Spleen (tissue), 11 donors: Measurements from ENCODE around the gene ACADS. TPM values are rescaled to one million over a fixed set of nuclear protein-coding genes. Genes with fewer than 3 reads are reported as not detected.
A peak's percentile ranks its signal among the peaks of the same experiment; 100 is the strongest.

Experiments used
- DNase-seq: peaks from one replicate; pipeline ENCODE4 v3.0.0-alpha.2; 2020
- H3K27ac ChIP-seq, 8 donors: fragments of 200-600 bp; sonication (generic) in 7 of 8; 1 replicate in 4 of 8; 2 replicates in 4 of 8; pipeline versions ENCODE4 v1.5.0 to v1.8.0; 2016 to 2021; ENCODE audit warnings: inconsistent platforms in 4 of 8, mild to moderate bottlenecking in 4 of 8, moderate library complexity in 1 of 8
- H3K27me3 ChIP-seq, 7 donors: fragments of 200-600 bp; sonication (generic) in 6 of 7; replicated peaks in 1 of 7; 1 replicate in 4 of 7; 2 replicates in 3 of 7; pipeline versions ENCODE4 v1.5.0 to v1.8.0; 2016 to 2021; ENCODE audit warnings: inconsistent platforms in 3 of 7, mild to moderate bottlenecking in 1 of 7
- H3K36me3 ChIP-seq, 6 donors: fragments of 200-600 bp; sonication (generic) in 5 of 6; 1 replicate in 4 of 6; 2 replicates in 2 of 6; pipeline versions ENCODE4 v1.5.0 to v1.8.0; 2016 to 2021; ENCODE audit warnings: inconsistent platforms in 2 of 6
- H3K4me1 ChIP-seq, 6 donors: fragments of 200-600 bp; sonication (generic) in 5 of 6; 1 replicate in 3 of 6; 2 replicates in 3 of 6; pipeline versions ENCODE4 v1.5.0 to v1.8.0; 2016 to 2021; ENCODE audit warnings: inconsistent platforms in 3 of 6
- H3K4me3 ChIP-seq, 8 donors: fragments of 200-600 bp; sonication (generic) in 7 of 8; 1 replicate in 4 of 8; 2 replicates in 4 of 8; pipeline versions ENCODE4 v1.5.0 to v1.8.0; 2016 to 2021; ENCODE audit warnings: inconsistent platforms in 4 of 8, mild to moderate bottlenecking in 4 of 8, moderate library complexity in 2 of 8
- H3K9me3 ChIP-seq, 8 donors: fragments of 200-600 bp; sonication (generic) in 7 of 8; 1 replicate in 4 of 8; 2 replicates in 4 of 8; pipeline versions ENCODE4 v1.5.0 to v1.8.0; 2016 to 2021; ENCODE audit warnings: inconsistent platforms in 4 of 8
- POLR2A ChIP-seq, 3 donors: fragments of 450-650 bp; IDR thresholded peaks; one replicate each; pipeline ENCODE4 v1.5.1; 2017; ENCODE audit warnings: antibody characterized with exemption in 3 of 3, mild to moderate bottlenecking in 1 of 3
- POLR2AphosphoS5 ChIP-seq, 3 donors: sonication (generic); formaldehyde crosslinking; IDR thresholded peaks; one replicate each; pipeline ENCODE4 v1.5.1; 2017; ENCODE audit warnings: antibody characterized with exemption in 3 of 3
- WGBS, 5 donors: extraction: QIAGEN DNeasy Blood & Tissue Kit in 3 of 5; methylation state at CpG; one replicate each; pipeline versions ENCODE4 v1.1.5 to v1.1.7; 2013 to 2018; 5-methylcytosine and 5-hydroxymethylcytosine counted together
- intact Hi-C: fragments of 100-400 bp; cut with DNase I; formaldehyde crosslinking; loops from one replicate; pipeline ENCODE4 v1.15.0; 2023; ENCODE audit warnings: low total_unique reads
- polyA plus RNA-seq, 3 donors: library from polyadenylated mRNA; stranded (reverse); fragments of 200-250 nt; gene quantifications; one replicate each; pipeline ENCODE4 v1.2.1, GENCODE V29; 2013
- total RNA-seq, 7 donors: library from RNA; depleted of rRNA in 3 of 7; stranded (reverse); fragments of >200 nt in 3 of 7; fragmentation: NEBNext Ultra II Directional in 4 of 7; extraction: Animal tissue kit (Norgen Biotek cat#: 25700) in 4 of 7; gene quantifications; one replicate each; pipeline versions ENCODE4 v1.1.0 to v1.2.1, GENCODE V29; 2016 to 2021
- TF ChIP-seq, protein P1 (sequence below), 11 experiments: fragments of 200-600 bp in 7 of 11; fragments of 450-650 bp in 4 of 11; sonication (generic) in 4 of 11; IDR thresholded peaks in 8 of 11; conservative IDR thresholded peaks in 3 of 11; 1 replicate in 7 of 11; 2 replicates in 4 of 11; pipeline versions ENCODE4 v1.4.0 to v1.8.0; 2016 to 2021; ENCODE audit warnings: antibody characterized with exemption in 11 of 11, inconsistent platforms in 4 of 11, mild to moderate bottlenecking in 1 of 11
- donor health status: healthy with polysubstance abuse.
- donor health status: DM: no; HTN: no; CAD: no; lungs with moderate emphysema.
- donor health status: DM: no; HTN: no; CAD: no.
- donor health status: Bipolar disorder and iron deficiency.
- donor health status: healthy.
- donor health status: DM: no; HTN: no; CAD: no.
- donor health status: DM: yes; HTN: yes; CAD: no.

Gene ACADS
- total and polyA plus RNA-seq, 10 donors, result 21.2 to 66.4 (median 37.6) TPM

- Histone ChIP-seq H3K36me3 (peaks cover 13 to 100% (median 81%) of the 10 kb centered on the region in 6 donors), H3K4me3 (no peak overlapping the region), H3K9me3 (no peaks in the 10 kb centered on the region), H3K27ac (no peak overlapping the region), H3K27me3 (no peaks in the 10 kb centered on the region), H3K4me1 (peaks cover 0 to 45% (median 22%) of the 10 kb centered on the region in 6 donors)
- WGBS, 5 donors, result 90 to 99% (median 94%) methylated on average over 9 of the region's 9 CpGs
- intact Hi-C loops, result no loop called here
- no peak for TF ChIP-seq POLR2AphosphoS5 (IDR thresholded peaks at IDR 0.05)
- no peak for TF ChIP-seq POLR2A (IDR thresholded peaks at IDR 0.05)
- TF ChIP-seq, protein P1, sequence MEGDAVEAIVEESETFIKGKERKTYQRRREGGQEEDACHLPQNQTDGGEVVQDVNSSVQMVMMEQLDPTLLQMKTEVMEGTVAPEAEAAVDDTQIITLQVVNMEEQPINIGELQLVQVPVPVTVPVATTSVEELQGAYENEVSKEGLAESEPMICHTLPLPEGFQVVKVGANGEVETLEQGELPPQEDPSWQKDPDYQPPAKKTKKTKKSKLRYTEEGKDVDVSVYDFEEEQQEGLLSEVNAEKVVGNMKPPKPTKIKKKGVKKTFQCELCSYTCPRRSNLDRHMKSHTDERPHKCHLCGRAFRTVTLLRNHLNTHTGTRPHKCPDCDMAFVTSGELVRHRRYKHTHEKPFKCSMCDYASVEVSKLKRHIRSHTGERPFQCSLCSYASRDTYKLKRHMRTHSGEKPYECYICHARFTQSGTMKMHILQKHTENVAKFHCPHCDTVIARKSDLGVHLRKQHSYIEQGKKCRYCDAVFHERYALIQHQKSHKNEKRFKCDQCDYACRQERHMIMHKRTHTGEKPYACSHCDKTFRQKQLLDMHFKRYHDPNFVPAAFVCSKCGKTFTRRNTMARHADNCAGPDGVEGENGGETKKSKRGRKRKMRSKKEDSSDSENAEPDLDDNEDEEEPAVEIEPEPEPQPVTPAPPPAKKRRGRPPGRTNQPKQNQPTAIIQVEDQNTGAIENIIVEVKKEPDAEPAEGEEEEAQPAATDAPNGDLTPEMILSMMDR (IDR thresholded peaks at IDR 0.05 in 8 of 11, conservative IDR thresholded peaks at IDR 0.05 in 3 of 11), result no peak
- no peak for DNase-seq
Measured at GRCh38 chr12:120718055-120718454, 7.6 kb upstream of the ACADS start.

DNA sequence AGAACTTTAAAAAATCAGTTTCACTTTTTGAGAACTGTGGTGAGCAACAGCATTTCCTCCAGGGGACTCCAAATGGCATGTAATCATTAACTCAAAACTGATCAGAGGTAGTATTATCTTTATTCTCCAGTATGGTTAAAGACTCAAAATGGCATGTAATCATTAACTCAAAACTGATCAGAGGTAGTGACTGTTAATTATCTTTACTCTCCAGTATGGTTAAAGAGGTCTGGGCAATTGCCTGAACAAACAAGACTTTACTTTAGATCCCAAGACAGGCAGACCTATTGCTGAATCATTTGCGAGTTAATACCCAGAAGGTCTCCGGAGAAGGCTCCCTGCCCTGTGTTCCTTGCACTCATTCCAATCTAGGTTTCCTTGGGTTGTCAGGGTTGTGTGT is 6.6 kb upstream of the ACADS start:
- WGBS, 5 donors, result 87 to 94% (median 93%) methylated on average over 2 of the region's 2 CpGs
- Histone ChIP-seq H3K27ac (no peak overlapping the region), H3K4me3 (no peak overlapping the region), H3K27me3 (no peaks in the 10 kb centered on the region), H3K9me3 (no peaks in the 10 kb centered on the region), H3K36me3 (peaks cover 13 to 100% (median 78%) of the 10 kb centered on the region in 6 donors), H3K4me1 (peaks cover 0 to 35% (median 12%) of the 10 kb centered on the region in 6 donors)
- intact Hi-C loops, result no loop called here
- no peak for DNase-seq
- TF ChIP-seq, protein P1 (IDR thresholded peaks at IDR 0.05 in 8 of 11, conservative IDR thresholded peaks at IDR 0.05 in 3 of 11), result no peak
- TF ChIP-seq POLR2AphosphoS5 (IDR thresholded peaks at IDR 0.05) (no peak), POLR2A (IDR thresholded peaks at IDR 0.05) (no peak)

GRCh38 chr12:120719496-120720233 is 6.0 kb upstream of the ACADS start:
- TF ChIP-seq, protein P1 (IDR thresholded peaks at IDR 0.05 in 8 of 11, conservative IDR thresholded peaks at IDR 0.05 in 3 of 11), result no peak
- no peak for TF ChIP-seq POLR2A (IDR thresholded peaks at IDR 0.05)
- no peak for TF ChIP-seq POLR2AphosphoS5 (IDR thresholded peaks at IDR 0.05)
- Histone ChIP-seq H3K9me3 (no peaks in the 10 kb centered on the region), H3K27ac (peak overlapping the region in 1 of 8 donors; percentile 26), H3K4me3 (no peak overlapping the region), H3K36me3 (peaks cover 13 to 99% (median 73%) of the 10 kb centered on the region in 6 donors), H3K27me3 (no peaks in the 10 kb centered on the region), H3K4me1 (peaks cover 0 to 38% (median 12%) of the 10 kb centered on the region in 6 donors)
- peak; percentile 41 for DNase-seq
- intact Hi-C loops, result loop anchor here (10.0 kb wide), 1 partner anchor 245 kb away; no protein-coding TSS in a partner anchor
- WGBS, 5 donors, result 46 to 76% (median 61%) methylated on average over 11 of the region's 11 CpGs

DNA sequence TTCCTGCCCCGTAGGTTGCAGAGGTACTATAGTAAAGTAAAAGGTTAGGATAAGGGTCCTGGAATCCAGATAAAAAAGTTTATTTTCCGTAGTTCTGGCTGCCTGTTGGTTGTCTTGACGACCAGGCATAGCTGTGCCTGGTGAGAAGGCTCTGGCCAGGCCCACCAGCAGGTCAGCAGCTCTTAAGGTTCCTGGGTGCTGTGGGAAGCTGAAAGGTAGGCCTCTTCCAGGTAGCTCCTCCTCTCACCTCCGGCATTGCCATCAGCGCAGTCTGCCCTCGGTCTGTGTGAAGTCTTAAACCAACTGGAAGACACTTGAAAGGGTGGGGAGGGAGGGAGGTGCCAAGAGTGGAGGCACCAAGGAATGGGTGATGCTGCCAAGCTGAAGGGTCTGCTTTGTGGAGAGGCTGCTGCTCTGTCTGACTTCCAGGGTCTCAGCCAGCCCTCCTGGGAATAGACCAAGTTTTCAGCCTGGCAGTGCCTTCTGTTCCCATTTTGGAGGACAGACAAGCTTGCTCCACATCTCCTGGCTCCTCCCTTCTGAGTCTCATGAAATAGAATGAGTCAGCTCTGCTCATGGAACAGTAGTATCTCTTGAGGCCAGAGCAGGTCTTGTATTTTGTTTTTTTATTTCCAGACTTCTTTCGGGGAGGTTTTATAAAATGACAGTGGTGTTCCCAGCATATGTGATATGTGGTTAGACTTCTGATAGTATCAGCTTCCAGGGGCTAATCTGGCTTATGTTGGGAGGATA is 5.2 kb upstream of the ACADS start:
- no peaks in the 10 kb centered on the region for H3K27me3 ChIP-seq
- H3K4me3 ChIP-seq, result no peak overlapping the region
- H3K4me1 ChIP-seq, result peaks cover 6 to 46% (median 19%) of the 10 kb centered on the region in 6 donors
- peak; percentile 33 for DNase-seq
- intact Hi-C loops, result loop anchor here (10.0 kb wide), 1 partner anchor 244 kb away; no protein-coding TSS in a partner anchor
- TF ChIP-seq POLR2AphosphoS5 (IDR thresholded peaks at IDR 0.05), result no peak
- no peak for TF ChIP-seq POLR2A (IDR thresholded peaks at IDR 0.05)
- TF ChIP-seq, protein P1 (IDR thresholded peaks at IDR 0.05 in 8 of 11, conservative IDR thresholded peaks at IDR 0.05 in 3 of 11), result no peak
- peak overlapping the region in 1 of 8 donors; percentile 26 for H3K27ac ChIP-seq
- WGBS, 5 donors, result 49 to 76% (median 61%) methylated on average over 7 of the region's 7 CpGs
- no peaks in the 10 kb centered on the region for H3K9me3 ChIP-seq
- peaks cover 13 to 92% (median 67%) of the 10 kb centered on the region in 6 donors for H3K36me3 ChIP-seq
